HEK293 (cell line): ENCODE data around the gene NUDT6.

Experiments used
- KLF1 ChIP-seq: fragments of 450-650 bp; formaldehyde crosslinking; IDR thresholded peaks from 2 replicates; pipeline ENCODE4 v1.5.1; 2016; ENCODE audit warnings: missing biosample characterization, missing genetic modification characterization
- KLF16 ChIP-seq: fragments of 450-650 bp; formaldehyde crosslinking; IDR thresholded peaks from 2 replicates; pipeline ENCODE4 v1.5.1; 2017; ENCODE audit warnings: missing biosample characterization, missing genetic modification characterization
- MZF1 ChIP-seq: fragments of 450-650 bp; formaldehyde crosslinking; IDR thresholded peaks from 2 replicates; pipeline ENCODE4 v1.5.1; 2017; ENCODE audit warnings: missing biosample characterization, missing genetic modification characterization, borderline replicate concordance
- PRDM1 ChIP-seq: fragments of 450-650 bp; formaldehyde crosslinking; IDR thresholded peaks from 2 replicates; pipeline ENCODE4; 2016; ENCODE audit warnings: missing biosample characterization, missing genetic modification characterization
- PRDM6 ChIP-seq: fragments of 450-650 bp; formaldehyde crosslinking; IDR thresholded peaks from 2 replicates; pipeline ENCODE4 v1.5.1; 2017; ENCODE audit warnings: missing biosample characterization, missing genetic modification characterization
- ZBTB11 ChIP-seq: fragments of 450-650 bp; formaldehyde crosslinking; conservative IDR thresholded peaks from 2 replicates; pipeline ENCODE4 v1.5.1; 2016; ENCODE audit warnings: low read depth, missing biosample characterization, missing genetic modification characterization
- ZBTB20 ChIP-seq: fragments of 450-650 bp; formaldehyde crosslinking; IDR thresholded peaks from 2 replicates; pipeline ENCODE4 v1.5.1; 2016; ENCODE audit warnings: missing biosample characterization, missing genetic modification characterization
- ZNF121 ChIP-seq: fragments of 450-650 bp; formaldehyde crosslinking; IDR thresholded peaks from 2 replicates; pipeline ENCODE4 v1.5.1; 2016; ENCODE audit warnings: missing biosample characterization, missing genetic modification characterization
- ZNF174 ChIP-seq: fragments of 450-650 bp; formaldehyde crosslinking; IDR thresholded peaks from 2 replicates; pipeline ENCODE4 v1.5.0; 2017; ENCODE audit warnings: missing biosample characterization, mild to moderate bottlenecking, missing genetic modification characterization
- ZNF280D ChIP-seq: fragments of 450-650 bp; formaldehyde crosslinking; IDR thresholded peaks from 2 replicates; pipeline ENCODE4 v1.5.1; 2016; ENCODE audit warnings: missing biosample characterization, missing genetic modification characterization
- ZNF311 ChIP-seq: fragments of 450-650 bp; formaldehyde crosslinking; IDR thresholded peaks from 2 replicates; pipeline ENCODE4 v1.5.1; 2017; ENCODE audit warnings: missing biosample characterization, missing genetic modification characterization, borderline replicate concordance
- ZNF335 ChIP-seq: fragments of 450-650 bp; formaldehyde crosslinking; conservative IDR thresholded peaks from 2 replicates; pipeline ENCODE4 v1.5.1; 2016; ENCODE audit warnings: missing biosample characterization, missing genetic modification characterization
- ZNF449 ChIP-seq: fragments of 450-650 bp; formaldehyde crosslinking; IDR thresholded peaks from 2 replicates; pipeline ENCODE4 v1.5.1; 2017; ENCODE audit warnings: missing biosample characterization, mild to moderate bottlenecking, missing genetic modification characterization, moderate library complexity
- ZNF501 ChIP-seq: fragments of 450-650 bp; formaldehyde crosslinking; IDR thresholded peaks from 2 replicates; pipeline ENCODE4 v1.5.1; 2016; ENCODE audit warnings: missing biosample characterization, missing genetic modification characterization
- ZNF518A ChIP-seq: fragments of 450-650 bp; formaldehyde crosslinking; conservative IDR thresholded peaks from 2 replicates; pipeline ENCODE4 v1.5.1; 2016; ENCODE audit warnings: low read depth, missing biosample characterization, missing genetic modification characterization
- ZNF571 ChIP-seq: fragments of 450-650 bp; formaldehyde crosslinking; IDR thresholded peaks from 2 replicates; pipeline ENCODE4 v1.5.0; 2017; ENCODE audit warnings: missing biosample characterization, missing genetic modification characterization
- ZNF629 ChIP-seq: fragments of 450-650 bp; formaldehyde crosslinking; IDR thresholded peaks from 2 replicates; pipeline ENCODE4 v1.5.1; 2017; ENCODE audit warnings: missing biosample characterization, missing genetic modification characterization
- ZNF639 ChIP-seq: fragments of 450-650 bp; formaldehyde crosslinking; IDR thresholded peaks from 2 replicates; pipeline ENCODE4 v1.5.1; 2016; ENCODE audit warnings: missing biosample characterization, missing genetic modification characterization
- ZNF664 ChIP-seq: fragments of 450-650 bp; formaldehyde crosslinking; IDR thresholded peaks from 2 replicates; pipeline ENCODE4 v1.5.1; 2016; ENCODE audit warnings: missing biosample characterization, missing genetic modification characterization
- ZNF701 ChIP-seq: fragments of 450-650 bp; formaldehyde crosslinking; IDR thresholded peaks from 2 replicates; pipeline ENCODE4 v1.5.1; 2016; ENCODE audit warnings: missing biosample characterization, missing genetic modification characterization
- ZNF776 ChIP-seq: fragments of 450-650 bp; formaldehyde crosslinking; IDR thresholded peaks from 2 replicates; pipeline ENCODE4 v1.5.0; 2017; ENCODE audit warnings: missing biosample characterization, missing genetic modification characterization, borderline replicate concordance
- ZSCAN4 ChIP-seq: fragments of 450-650 bp; formaldehyde crosslinking; IDR thresholded peaks from 2 replicates; pipeline ENCODE4 v1.5.1; 2017; ENCODE audit warnings: missing biosample characterization, missing genetic modification characterization

NUDT6 gene

GRCh38 chr4:122842984-122843531 lies 79.3 kb downstream of the NUDT6 start (continued):
- TF ChIP-seq ZNF280D (tag by site-specific recombination) (no peak), ZNF701 (tag by site-specific recombination) (no peak), ZBTB20 (tag by site-specific recombination) (peak; percentile 83), ZNF518A (tag by site-specific recombination) (0 out of 2 replicates have a peak, but pooled peaks have one; percentile 14), ZSCAN4 (tag by site-specific recombination) (no peak), MZF1 (tag by site-specific recombination) (peak; percentile 37; the same call in 1 of the 2 replicates), PRDM1 (tag by site-specific recombination) (no peak), ZNF664 (tag by site-specific recombination) (no peak), PRDM6 (tag by site-specific recombination) (peak; percentile 97), KLF16 (tag by site-specific recombination) (peak; percentile 23; the same call in 1 of the 2 replicates), ZNF174 (no peak), ZNF501 (tag by site-specific recombination) (peak; percentile 76; the same call in 1 of the 2 replicates), ZNF639 (tag by site-specific recombination) (0 out of 2 replicates have a peak, but pooled peaks have one; percentile 45), ZNF449 (tag by site-specific recombination) (no peak), ZNF571 (tag by site-specific recombination) (no peak), KLF1 (tag by site-specific recombination) (peak; percentile 67), ZNF335 (tag by site-specific recombination) (peak; percentile 41), ZNF311 (tag by site-specific recombination) (no peak), ZNF121 (no peak), ZNF629 (tag by site-specific recombination) (peak; percentile 90), ZNF776 (tag by site-specific recombination) (no peak), ZBTB11 (tag by site-specific recombination) (no peak)
